ENCODE data around the gene GPA33.

GPA33 gene

GRCh38 chr1:167090314-167090942, at the start of gene GPA33:
Gene GPA33, minus strand, starts transcription at chr1:167090377. Its CDS starts 90 bp downstream, at chr1:167090287.
- no peak for DNase-seq

- no peak for DNase-seq
Measured at GRCh38 chr1:167138703-167139102, 48.5 kb upstream of the GPA33 start.

GRCh38 chr1:167137793-167138510, 47.8 kb upstream of the GPA33 start:
- no peak for DNase-seq

- no peak for DNase-seq
Measured at GRCh38 chr1:167137332-167137781, 47.2 kb upstream of the GPA33 start.

- no peak for DNase-seq
Measured at GRCh38 chr1:167136806-167137205, 46.6 kb upstream of the GPA33 start.

GRCh38 chr1:167136191-167136614, 46.0 kb upstream of the GPA33 start:
- peak; percentile 43 for DNase-seq

GRCh38 chr1:167135281-167135840, 45.2 kb upstream of the GPA33 start:
- DNase-seq: no peak

- DNase-seq: no peak
Measured at GRCh38 chr1:167132301-167133010, 42.3 kb upstream of the GPA33 start.

GRCh38 chr1:167130829-167131510, 40.8 kb upstream of the GPA33 start:
- no peak for DNase-seq

- DNase-seq: no peak
Measured at GRCh38 chr1:167128261-167129227, 38.4 kb upstream of the GPA33 start.

GRCh38 chr1:167127661-167128060, 37.5 kb upstream of the GPA33 start:
- no peak for DNase-seq

GRCh38 chr1:167127236-167127635, 37.1 kb upstream of the GPA33 start:
- DNase-seq: no peak

GRCh38 chr1:167126811-167127210, 36.6 kb upstream of the GPA33 start:
- DNase-seq: no peak

GRCh38 chr1:167126317-167126716, 36.1 kb upstream of the GPA33 start:
- DNase-seq: no peak

GRCh38 chr1:167122568-167122967, 32.4 kb upstream of the GPA33 start:
- no peak for DNase-seq

- no peak for DNase-seq
Measured at GRCh38 chr1:167122121-167122480, 31.9 kb upstream of the GPA33 start.

- DNase-seq: peak; percentile 53
Measured at GRCh38 chr1:167121375-167122120, 31.4 kb upstream of the GPA33 start.

- DNase-seq: no peak
Measured at GRCh38 chr1:167120899-167121298, 30.7 kb upstream of the GPA33 start.

- DNase-seq: no peak
Measured at GRCh38 chr1:167119696-167120095, 29.5 kb upstream of the GPA33 start.

- DNase-seq: no peak
Measured at GRCh38 chr1:167118188-167118587, 28.0 kb upstream of the GPA33 start.

- no peak for DNase-seq
Measured at GRCh38 chr1:167117225-167117624, 27.0 kb upstream of the GPA33 start.

Data from NCI-H774 (cell line).